Measurements from ENCODE around the gene CEACAM21. TPM values are rescaled to one million over a fixed set of nuclear protein-coding genes. Genes with fewer than 3 reads are reported as not detected.

Gene CEACAM21
- total and polyA plus RNA-seq, 3 donors from 2014 or later, result 0.71 to 3.6 (median 1.3) TPM

GRCh38 chr19:41595258-41595889, 19.4 kb downstream of the CEACAM21 start:
- Histone ChIP-seq H3K27ac (no peak overlapping the region), H3K4me3 (no peak overlapping the region), H3K4me1 (no peaks in the 10 kb centered on the region), H3K9me3 (no peaks in the 10 kb centered on the region), H3K36me3 (ENCODE audit: low read depth, missing control alignments) (no peaks in the 10 kb centered on the region), H3K27me3 (no peaks in the 10 kb centered on the region)
- intact Hi-C loops (cut with DNase I; ENCODE audit: low total_unique reads), result no loop called here
- 24 to 36% methylated on average over 4 of the region's 4 CpGs for WGBS, 2 donors
- no peak for TF ChIP-seq POLR2A (IDR thresholded peaks at IDR 0.05)
- peak in 2 of 3 experiments; percentile 45 to 46 for TF ChIP-seq CTCF (IDR thresholded peaks at IDR 0.05)
- peak; percentile 34 for DNase-seq

- 51 to 59% methylated on average over 3 of the region's 3 CpGs for WGBS, 2 donors
- Histone ChIP-seq H3K36me3 (ENCODE audit: low read depth, missing control alignments) (no peaks in the 10 kb centered on the region), H3K4me1 (no peaks in the 10 kb centered on the region), H3K27ac (no peak overlapping the region), H3K9me3 (no peaks in the 10 kb centered on the region), H3K4me3 (no peak overlapping the region), H3K27me3 (no peaks in the 10 kb centered on the region)
- intact Hi-C loops (cut with DNase I; ENCODE audit: low total_unique reads), result no loop called here
- DNase-seq, result no peak
- TF ChIP-seq POLR2A (IDR thresholded peaks at IDR 0.05) (no peak), CTCF (IDR thresholded peaks at IDR 0.05) (no peak)
Measured at GRCh38 chr19:41595890-41596280, 19.9 kb downstream of the CEACAM21 start.

DNA sequence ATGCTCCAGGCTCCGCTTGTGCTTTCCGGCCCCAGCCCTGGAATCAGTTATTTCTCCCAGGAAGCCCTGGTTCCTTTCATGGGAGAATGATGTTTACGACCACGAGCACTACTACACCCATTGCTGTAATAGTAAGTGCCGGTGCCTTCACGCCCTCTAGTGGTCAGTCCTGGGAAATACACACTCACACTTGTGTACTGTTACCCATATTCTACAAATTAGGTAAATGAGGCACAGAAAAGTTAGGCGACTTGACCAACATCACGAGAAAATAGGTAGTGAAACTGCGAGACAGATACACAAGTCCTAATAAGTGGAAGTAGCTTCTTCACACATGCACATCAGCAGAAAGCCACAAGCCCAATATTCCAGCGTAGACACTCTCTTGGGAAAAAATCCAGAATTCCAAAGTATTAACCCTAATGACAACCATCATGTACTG, 21.7 kb downstream of the CEACAM21 start:
- peak; percentile 88 for DNase-seq
- Histone ChIP-seq H3K36me3 (ENCODE audit: low read depth, missing control alignments) (no peaks in the 10 kb centered on the region), H3K4me1 (no peaks in the 10 kb centered on the region), H3K9me3 (no peaks in the 10 kb centered on the region), H3K27me3 (no peaks in the 10 kb centered on the region), H3K4me3 (no peak overlapping the region), H3K27ac (no peak overlapping the region)
- intact Hi-C loops (cut with DNase I; ENCODE audit: low total_unique reads), result no loop called here
- WGBS, 2 donors, result 8 to 9% methylated on average over 10 of the region's 10 CpGs
- TF ChIP-seq POLR2A (IDR thresholded peaks at IDR 0.05) (no peak), CTCF (IDR thresholded peaks at IDR 0.05) (peak; percentile 52 to 93 (median 88))

DNA sequence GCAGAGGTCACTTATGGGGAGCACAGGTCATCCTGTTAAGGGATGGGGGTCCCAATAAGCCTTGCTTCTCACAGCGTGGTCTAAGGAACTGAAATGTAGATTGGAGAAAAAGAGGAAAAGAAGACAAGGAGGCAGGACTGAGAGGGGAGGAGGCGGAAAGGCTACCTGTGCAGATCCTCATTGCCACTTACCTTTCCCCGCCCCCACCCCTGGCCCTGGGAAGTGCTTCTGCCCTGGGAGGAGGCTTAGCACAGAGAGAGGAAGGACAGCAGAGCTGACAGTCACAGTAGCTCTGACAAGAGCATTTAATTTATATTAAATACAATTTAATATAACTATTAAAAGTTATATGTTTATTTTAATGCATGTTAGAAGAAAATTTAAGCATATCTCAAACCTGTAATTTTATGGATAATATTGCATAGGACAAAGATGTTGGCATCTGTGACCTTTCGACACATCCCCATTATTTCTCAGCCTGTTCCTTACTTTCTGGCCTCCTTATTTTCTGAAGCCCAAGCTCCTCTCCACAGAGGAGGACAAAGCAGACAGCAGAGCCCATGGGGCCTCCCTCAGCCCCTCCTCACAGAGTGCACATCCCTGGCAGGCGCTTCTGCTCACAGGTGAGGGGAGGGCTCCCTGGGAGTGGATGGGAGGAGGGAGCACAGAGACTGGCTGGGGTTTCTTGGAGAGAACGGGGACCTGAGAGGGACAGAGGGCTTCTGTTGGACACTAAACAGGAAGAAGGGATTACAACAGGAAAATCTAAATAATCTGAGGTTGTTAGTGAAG, 23.4 kb downstream of the CEACAM21 start:
- WGBS, 2 donors, result 45 to 53% methylated on average over 6 of the region's 6 CpGs
- no peak overlapping the region for H3K4me3 ChIP-seq
- no peaks in the 10 kb centered on the region for H3K4me1 ChIP-seq
- H3K9me3 ChIP-seq, result no peaks in the 10 kb centered on the region
- no peaks in the 10 kb centered on the region for H3K36me3 ChIP-seq (ENCODE audit: low read depth, missing control alignments)
- H3K27ac ChIP-seq, result no peak overlapping the region
- no peak for TF ChIP-seq POLR2A (IDR thresholded peaks at IDR 0.05)
- TF ChIP-seq CTCF (IDR thresholded peaks at IDR 0.05), result no peak
- intact Hi-C loops (cut with DNase I; ENCODE audit: low total_unique reads), result no loop called here
- DNase-seq, result no peak
- H3K27me3 ChIP-seq, result no peaks in the 10 kb centered on the region

Data from testis (tissue), 3 donors.